ENCODE results near the gene POMC. TPM values are rescaled to one million over a fixed set of nuclear protein-coding genes. Genes with fewer than 3 reads are reported as not detected.
"Not testable (repeated sequence)": the region's sequence is repeated elsewhere in the genome, so short reads cannot be mapped to it uniquely, and the experiment has no call there.

Gene POMC
- polyA plus RNA-seq, 3 donors = 8.0 to 17.6 (median 8.3) TPM

DNA sequence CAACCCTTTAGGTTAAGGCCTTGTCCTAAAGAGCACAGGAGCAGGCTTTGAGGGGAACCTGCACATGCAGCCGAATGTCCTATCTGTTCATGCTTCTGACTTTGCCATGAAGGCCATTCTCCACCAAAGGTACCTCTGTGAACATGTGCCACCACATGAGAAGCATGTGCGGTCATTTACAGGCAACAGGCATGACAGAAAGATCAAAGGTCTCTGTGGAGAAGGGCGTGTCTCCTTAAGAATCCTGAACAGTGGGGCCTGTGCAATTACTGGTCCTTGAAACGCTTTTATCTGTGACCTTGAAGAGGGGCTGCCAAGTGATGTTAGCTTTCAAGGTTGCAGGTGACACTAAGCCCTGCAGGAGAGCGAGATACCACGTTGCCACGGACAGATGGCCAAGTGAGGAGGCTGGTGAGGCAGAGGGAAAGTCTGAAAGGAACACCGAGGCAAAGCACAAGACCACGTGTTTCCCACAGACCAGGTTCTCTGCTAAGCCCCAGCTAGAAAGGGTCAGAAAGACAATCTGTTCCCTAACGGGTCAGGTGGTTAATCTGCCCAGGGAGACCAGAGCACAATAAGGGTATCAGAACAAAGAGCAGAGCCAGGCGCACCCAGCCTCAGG is 19.5 kb upstream of the POMC start:
- DNase-seq = no peak

DNA sequence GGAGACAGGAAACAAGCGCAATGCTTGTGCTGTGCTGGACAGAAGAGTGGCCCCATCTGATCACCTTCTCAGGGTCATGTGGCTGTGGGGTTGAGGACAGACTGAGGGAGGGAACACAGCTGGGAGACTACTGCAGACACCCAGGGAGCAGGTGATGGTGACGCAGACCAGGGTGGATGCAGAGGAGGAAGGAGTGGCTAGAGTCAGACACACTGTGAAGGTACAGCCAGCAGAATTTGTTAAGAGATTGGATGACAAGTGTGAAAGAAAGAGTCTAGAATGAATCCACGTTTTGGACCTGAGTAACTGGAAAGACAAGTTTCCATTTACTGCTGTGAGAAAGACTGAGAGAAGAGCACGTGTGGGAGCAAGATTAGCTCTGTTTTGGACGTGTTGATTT is 15.9 kb upstream of the POMC start:
- no peak for DNase-seq

DNA sequence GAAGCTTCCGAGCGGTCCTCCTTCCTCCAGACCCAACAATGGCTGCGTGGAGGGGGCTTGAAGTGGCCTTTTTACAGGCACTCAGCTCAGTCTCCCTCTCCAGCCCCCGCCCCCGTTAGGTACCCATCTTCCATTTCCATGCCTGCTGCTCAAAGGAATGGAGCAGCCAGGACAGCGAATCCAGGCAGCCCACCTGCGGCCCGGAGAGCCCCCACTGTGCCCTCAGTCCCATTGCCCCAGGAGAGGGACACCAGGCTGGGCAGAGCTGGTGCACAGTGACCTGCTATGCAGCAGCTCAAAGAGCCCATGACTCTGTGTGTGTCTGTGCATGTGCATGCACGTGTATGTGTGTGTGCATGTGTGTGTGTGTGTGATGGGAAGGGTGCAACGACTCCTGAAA is 10.6 kb upstream of the POMC start:
- DNase-seq = no peak

DNA sequence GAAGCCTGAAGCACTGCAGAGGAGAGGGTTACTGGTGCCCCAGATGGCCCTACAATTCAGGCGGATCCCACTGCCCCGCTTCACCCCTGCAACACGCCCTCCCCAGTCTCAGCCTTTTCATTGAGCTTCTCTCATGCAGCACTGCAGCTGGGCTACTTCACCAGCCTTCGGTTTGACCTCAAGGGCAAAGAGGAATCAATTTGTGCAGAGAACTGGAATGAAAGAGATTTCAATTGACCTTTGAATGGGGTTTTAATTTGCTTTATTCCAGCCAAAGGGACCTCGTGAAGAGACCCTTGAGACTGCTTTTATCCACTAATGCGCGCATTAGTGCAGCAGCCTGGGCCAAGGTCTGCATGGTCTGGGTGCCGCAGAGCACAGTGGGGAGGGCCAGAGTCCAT is 8.8 kb upstream of the POMC start:
- no peak for DNase-seq

DNA sequence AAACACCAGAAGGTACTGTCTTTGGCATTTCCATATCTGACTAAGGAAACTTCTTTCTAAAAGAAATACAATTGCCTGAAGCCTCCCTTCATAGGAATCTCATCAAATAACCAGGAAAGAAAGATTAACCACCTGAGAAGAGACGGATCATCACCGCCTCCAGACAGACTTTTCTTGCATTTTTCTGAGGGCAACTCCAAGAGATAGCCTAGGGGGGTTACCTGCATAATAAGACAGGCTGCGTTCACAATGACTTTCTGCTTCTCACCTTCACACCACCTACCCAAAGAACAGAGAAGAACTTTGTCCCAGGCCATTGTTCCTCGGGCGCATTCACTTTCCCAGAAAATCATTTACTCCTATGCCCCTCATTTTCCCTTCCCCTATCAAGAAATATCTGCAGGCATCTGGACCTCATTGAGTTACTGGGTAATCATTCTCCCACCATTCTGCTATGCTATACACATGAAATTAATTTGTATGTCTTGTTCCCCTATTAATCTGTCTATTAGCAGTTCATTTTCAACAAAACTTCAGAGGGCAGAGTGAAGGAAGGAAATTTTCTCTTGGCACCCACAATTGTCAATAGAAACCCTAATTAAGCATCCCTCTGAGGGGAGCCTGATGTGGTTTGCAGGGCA is 8.3 kb upstream of the POMC start:
- no peak for DNase-seq

DNA sequence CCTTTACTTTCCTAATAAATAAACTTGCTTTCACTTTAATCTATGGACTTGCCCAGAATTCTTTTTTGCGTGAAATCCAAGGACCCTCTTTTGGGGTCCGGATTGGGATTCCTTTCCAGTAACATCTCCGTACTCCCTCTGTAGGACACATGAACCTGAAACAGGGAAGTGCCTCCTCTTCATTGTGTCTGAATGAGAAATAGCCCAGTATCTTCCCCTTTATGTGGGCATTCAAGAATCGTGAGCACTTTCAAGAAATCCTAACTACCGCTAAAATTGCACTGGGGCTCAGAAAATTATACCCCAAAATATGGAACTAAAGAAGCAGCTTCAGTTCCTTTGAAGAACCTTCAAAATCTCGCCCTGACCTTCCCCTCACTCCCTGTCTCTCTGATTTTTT is 7.8 kb upstream of the POMC start:
- DNase-seq = no peak

DNA sequence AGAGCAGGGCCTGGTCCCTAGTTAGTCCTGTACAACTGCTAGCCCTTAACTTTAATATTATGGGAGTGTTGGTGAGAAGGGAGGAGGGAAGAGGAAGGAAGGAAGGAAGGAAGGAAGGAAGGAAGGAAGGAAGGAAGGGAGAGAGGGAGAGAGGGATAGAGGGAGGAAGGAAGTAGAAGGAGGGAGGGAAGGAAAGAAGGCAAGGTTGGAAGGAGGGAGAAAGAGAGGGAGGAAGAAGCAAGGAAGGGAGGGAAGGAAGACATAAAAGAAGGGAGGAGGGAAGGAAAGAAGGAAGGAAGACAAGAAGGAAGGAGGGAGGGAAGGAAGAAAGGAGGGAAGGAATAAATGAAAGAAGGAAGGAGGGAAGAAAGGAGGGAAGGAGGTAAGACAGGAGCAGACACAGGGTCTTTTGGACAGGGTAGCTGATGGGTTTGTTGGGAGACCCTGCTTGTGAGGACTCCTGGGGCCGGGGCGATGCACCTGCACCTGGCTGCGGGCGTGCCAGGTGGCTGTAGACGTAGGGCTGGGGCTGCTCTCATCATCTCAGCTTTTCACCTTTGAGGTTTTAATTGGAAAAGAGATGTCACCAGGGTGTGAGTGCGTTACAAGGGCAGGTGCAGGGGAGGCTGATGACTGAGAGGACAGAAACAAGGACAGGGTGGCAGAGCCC is 5.9 kb upstream of the POMC start:
- no peak for DNase-seq

DNA sequence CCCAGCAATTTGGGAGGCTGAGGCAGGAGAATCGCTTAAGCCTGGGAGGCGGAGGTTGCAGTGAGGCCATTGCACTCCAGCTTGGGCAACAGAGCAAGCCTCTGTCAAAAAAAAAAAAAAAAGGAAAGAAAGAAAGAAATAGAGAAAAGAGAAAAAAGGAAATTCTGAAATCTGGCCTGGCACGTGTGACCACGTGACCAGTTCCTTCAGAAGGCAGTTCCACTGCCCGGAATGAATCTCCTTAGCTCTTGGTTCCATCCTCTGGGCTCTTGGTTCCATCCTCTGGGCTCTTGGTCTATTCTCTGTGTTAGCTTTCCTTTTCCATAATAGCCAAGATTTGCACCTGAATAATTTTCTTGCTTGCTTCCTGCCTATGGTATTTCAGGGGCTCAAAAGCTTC is 5.3 kb upstream of the POMC start:
- no peak for DNase-seq

DNA sequence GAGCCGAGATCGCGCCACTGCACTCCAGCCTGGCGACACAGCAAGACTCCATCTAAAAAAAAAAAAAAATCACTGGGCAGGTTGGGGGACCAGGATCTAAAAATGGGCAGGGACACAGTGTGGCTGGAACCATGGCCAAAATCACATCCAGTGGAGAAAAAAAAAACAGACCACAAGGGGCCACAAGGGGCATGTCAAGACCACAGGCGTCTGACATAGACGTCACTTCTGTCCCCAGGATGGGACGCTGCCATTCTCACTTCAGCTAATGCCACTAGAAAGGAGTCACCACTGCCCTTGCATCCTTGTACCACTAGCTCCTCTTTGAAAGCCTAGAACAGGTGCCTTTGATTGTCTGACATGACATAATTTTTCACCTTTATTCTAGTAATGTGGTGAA is 2.5 kb upstream of the POMC start:
- DNase-seq = no peak

DNA sequence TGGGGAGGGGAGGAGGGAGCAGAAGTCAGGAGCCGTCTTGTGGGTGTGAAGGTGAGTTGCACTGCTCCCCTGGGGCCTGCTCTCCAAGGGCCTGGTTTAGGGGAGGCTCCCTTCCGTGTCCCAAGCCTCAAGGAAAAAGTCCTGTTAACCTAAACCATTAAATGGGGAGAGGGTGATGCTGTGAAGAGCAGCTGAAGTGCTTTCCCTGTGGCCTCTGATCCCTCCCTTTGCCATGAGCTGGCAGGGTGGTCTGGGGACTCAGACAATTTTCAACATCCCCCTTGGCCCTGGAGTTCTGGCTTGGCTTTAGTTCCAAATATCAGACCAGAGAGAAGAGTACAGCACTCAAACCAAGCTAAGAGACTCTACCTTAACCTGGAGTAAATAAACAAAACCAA is 692 bp upstream of the POMC start:
- no peak for DNase-seq

DNA sequence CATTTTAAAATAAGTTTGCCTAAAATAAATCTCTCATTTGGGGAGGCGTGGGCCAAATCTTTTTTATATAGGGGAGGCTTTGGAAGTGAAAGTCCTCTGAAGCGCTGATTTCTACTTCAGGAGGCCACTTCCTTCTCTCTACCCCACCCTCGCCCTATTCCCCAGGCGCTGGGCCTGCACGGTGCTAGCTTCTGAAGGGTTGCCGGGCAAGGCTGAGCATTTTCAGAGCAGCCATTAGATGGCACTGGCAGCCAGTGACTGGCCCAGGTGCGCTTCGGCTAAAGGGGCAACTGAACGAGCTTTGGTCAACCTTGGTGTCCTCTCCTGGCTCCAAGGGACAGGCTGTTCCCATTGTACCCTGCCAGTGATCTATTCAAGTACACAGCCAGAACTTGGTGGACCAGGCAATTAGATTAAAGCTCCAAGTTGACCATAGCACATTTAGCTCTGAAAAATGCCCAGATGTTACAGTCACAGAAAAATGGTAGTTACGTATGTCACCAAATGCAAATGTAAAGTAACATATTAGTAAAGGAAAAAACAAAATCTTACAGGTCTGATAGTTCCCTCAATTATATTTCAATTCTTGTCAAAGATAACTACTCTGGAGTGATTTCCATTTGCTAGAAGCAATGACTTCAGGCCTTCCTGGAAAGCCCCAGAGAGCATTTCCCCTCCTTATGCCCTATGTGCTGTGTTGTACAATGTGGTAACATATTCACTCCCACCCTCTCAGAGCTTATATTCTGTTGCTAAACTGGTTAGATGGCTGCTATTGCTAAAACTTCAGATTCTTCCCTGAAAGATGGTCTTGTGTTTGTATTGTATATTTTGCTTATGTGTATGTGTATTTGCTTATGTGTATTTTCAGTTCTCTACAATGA is 2.1 kb downstream of the POMC start:
- DNase-seq = no peak

DNA sequence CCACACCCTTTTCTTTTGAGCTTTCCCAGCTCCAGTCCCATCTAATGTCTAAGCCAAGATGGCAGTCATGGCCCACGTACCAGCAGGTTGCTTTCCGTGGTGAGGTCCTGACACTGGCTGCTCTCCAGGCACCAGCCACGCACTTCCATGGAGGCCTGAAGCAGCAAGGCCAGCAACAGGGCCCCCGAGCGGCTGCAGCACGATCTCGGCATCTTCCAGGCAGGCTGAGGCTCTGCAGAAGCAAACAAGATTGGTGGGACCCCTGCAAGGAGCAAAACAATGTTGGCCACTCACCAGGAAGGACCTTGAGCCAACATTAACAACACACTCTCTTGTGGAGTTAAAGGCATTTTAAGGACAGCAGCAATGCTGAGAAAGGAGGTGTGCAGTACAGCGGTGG is 3.8 kb downstream of the POMC start:
- DNase-seq = no peak

DNA sequence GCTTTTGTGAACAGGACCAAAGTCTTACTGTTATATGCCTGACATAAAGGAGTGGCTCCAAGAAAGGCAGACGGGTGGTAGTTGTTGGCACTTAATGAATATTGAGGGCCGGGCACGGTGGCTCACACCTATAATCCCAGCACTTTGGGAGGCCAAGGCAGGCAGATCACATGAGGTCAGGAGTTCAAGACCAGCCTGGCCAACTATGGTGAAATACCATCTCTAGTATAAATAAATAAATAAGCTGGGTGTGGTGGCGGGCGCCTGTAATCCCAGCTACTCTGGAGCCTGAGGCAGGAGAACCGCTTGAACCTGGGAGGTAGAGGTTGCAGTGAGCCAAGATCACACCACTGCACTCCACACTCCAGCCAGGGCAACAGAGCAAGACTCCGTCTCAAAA is 6.3 kb downstream of the POMC start:
- DNase-seq = not testable (repeated sequence)

DNA sequence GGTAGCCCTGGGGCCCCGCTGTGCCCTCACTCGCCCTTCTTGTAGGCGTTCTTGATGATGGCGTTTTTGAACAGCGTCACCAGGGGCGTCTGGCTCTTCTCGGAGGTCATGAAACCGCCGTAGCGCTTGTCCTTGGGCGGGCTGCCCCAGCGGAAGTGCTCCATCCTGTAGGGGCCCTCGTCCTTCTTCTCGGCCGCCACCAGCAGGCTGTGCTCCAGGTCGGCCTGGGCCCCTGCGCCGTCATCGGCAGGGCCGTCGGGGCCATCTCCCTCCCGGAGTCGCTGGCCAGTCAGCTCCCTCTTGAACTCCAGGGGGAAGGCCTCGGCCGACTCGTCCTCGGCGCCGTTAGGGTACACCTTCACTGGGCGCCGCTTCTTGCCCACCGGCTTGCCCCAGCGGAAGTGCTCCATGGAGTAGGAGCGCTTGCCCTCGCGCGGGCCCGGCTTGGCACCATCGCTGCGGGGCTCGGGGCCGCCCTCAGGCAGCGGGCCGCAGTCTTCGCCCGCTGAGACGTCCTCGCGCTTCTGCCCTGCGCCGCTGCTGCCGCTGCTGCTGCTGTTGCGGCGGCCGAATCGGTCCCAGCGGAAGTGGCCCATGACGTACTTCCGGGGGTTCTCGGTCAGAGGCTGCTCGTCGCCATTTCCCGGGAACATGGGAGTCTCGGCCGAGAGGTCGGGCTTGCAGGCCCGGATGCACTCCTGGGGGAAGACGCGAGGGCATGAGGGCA is 7.2 kb downstream of the POMC start:
- peak; percentile 30 for DNase-seq

DNA sequence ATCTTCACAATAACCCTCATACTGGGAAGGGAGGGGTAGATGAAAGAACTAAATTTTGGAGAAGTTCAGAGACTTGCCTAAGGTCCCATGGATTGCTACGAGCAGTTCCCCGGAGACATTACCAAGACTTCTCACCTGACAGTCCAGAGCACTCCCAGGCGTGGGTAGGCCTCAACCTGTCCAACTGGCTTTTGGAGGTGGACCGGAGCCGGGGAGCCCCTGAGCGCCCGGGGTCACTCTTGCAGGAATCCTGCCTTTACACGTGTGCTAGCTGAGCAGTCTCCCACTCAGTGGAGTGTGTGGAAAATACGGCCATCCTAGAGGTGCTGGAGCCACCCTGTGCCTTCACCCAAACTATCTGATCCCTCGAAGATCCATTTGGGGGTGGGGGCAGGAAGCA is 8.0 kb downstream of the POMC start:
- no peak for DNase-seq

DNA sequence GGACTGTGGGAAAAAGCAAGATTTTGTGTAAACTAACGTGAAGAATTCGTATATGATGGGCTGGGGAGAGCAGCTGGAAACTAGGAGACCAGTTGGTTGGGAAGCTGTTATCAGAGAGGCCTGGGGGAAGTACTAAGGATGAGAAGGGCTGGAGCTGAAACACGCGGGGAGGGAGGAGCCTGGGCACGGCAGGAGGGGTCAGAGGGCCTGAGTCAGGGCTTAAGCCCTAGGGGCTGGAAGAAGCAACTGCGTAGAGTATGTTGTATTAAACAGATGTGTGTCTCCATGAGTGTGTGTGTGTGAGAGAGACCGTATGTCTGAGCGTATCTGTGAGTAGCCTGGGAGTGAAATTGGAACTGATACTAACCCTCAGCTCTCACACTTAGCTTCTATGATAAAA is 8.4 kb downstream of the POMC start:
- no peak for DNase-seq

DNA sequence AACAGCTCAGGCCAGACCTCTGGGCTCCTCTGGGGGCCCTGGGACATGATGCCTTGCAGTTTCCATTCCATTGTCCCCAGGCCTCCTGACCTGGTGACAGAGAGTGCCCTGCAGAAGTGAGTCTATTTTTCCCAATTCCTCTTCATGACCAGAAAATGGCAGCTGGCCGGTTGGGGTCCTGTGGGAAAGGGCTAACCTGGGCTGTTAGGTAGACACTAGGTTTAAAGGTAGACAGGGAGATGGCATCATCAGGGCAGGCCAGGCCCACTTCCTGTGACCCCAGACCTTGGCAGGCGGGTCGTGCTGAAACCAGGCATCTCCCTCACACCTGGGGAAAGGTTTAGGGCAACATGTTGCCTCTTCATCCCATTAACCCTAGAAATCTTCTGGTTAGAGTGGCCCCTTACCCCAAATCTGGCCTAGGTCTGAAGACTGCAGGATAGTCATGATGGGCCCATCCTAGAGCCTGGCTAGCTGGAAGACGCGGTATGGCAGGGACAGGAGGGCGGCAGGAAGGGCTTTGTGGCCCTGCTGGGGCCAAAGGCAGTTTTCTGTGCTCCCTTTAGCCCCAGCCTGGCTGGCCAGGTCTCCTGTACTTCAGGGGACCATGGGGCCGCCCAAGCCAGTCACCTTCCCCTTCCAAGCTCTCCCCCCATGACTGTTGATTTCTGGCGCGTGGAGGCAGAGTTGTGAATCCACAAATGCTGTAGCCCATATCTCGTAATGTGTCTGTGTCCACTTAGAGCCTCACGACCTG is 10.1 kb downstream of the POMC start:
- DNase-seq = no peak

DNA sequence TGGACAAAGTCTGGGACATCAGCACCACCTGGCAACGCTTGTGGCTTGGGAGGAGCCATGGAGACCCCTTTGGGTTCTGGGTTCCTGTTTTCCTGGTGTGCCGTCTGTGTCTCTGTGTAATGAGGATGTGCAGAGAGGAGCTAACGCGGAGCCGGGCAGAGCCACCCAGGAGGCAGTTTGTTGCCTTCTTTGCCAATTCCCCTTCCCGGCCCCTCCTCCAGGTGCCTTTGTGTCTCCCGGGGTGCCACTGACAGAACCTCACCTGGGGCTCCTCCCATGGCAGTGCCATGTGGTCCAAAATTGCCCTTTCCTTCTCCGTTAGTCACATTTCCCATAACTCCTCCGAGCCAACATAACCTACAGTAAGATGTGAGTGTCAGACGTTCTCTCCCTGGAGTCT is 13.0 kb downstream of the POMC start:
- DNase-seq = no peak

DNA sequence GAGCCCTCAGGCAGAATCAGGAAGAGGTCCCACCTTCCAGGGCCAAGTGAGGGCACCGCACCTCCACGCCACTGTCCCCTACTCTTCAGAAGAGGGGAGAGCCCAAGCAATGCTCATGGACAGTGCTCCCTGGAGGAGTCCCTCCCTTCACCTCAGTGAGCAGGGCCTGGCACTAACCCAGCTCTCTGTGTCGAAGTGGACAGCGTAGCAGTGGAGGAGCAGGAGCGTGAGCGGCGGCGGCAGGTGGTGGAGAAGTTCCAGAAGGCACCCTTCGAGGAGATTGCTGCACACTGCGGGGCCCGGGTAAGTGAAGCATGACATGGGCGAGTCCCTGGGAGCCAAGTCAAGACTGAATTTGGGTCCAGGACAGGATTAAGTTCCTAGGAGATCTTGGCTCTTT is 16.7 kb downstream of the POMC start:
- DNase-seq = no peak

DNA sequence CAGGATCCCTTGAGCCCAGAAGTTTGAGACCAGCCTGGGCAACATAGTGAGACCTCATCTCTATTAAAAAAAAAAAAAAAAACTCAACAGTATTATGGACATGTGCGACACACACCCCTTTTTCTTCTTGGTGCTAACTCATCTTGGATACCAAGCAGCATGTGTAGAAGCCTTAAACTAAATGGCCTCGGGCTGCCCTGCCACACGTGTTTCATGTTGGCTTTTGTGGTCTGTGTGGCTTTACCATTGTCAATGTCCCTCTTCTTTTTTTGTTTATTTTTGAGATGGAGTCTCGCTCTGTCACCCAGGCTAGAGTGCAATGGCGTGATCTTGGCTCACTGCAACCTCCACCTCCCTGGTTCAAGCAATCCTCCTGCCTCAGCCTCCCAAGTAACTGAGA is 17.4 kb downstream of the POMC start:
- not testable (repeated sequence) for DNase-seq

DNA sequence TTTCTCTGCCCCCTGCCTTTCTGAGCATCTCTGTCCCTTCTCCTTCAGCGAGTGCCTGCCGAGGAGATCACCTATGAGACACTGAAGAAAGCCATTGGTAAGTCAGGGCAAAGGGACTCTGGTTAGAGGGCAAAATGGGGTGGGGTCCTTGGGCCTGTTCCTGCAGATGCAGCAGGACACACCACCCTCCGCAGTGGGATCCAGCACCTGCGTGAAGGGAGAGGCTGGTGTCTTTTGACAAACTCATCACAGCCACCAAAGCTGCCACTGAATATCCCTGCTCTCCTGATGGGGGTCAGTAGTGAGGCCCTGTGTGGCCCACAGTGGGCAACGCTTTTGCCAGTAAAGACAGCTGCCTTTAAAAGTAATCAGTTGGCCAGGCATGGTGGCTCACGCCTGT is 18.7 kb downstream of the POMC start:
- no peak for DNase-seq
